Measurements from ENCODE around the gene PPP1R1B. TPM values are rescaled to one million over a fixed set of nuclear protein-coding genes. Genes with fewer than 3 reads are reported as not detected.

PPP1R1B gene
- total and polyA plus RNA-seq, 9 of the 15 experiments (the other 6 are each of a cell fraction or from before 2014, with no cell fraction given): 0.07 to 0.18 (median 0.10) TPM; not detected in 4

DNA sequence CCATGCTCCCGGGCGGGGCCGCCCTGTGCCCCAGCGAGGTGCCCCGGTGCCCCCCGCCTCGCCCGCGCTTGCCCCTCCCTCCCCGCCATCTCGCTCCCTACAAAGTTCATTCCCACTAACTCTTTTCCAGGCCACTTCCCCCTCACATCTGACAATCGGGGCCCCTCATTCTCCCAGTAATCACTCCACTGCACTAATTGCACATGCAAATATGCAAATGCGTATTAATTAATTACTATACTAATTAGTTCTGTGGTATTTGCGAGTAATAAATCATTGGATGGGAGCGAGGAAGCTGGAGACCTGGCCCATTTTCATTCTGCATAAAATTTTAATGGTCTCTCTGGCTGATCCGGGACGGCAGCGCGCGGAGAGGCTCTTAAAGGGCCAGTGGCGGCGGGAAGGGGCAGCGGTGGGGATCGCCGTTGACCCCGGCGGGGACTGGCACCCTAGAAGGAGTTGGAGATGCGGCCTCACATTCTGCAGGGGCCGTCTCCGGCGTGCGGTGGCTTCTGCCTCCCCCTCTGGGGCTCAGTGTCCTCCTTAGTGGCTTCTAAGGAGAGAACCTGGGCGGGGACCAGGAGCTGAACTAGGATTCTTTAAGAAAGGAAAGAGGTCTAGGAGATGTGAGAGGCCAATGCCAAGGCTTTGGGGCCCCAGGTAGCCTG lies 8.4 kb upstream of the PPP1R1B start:
- Histone ChIP-seq H3K9me3 (replicated peaks; ENCODE audit: control insufficient read depth, insufficient read depth, low read depth, low read length) (no peaks in the 10 kb centered on the region), H3K4me1 (replicated peaks in 1 of 2; ENCODE audit: control insufficient read depth in 2 of 2, insufficient read depth in 2 of 2, low read length in 2 of 2) (peaks cover 3 to 26% of the 10 kb centered on the region in 2 experiments; a peak in 3 of 5 replicates), H3K9ac (ENCODE audit: insufficient read depth in 1 of 2, low read depth in 2 of 2, low read length in 2 of 2) (peak overlapping the region in 1 of 2 experiments; percentile 70; a peak in 2 of 4 replicates), H3K79me2 (ENCODE audit: control insufficient read depth, insufficient read depth, low read length) (no peaks in the 10 kb centered on the region), H3K4me2 (ENCODE audit: insufficient read depth, low read length) (peak overlapping the region; percentile 50), H2AFZ (ENCODE audit: low read depth, low read length) (peak overlapping the region; percentile 49), H3K9me1 (ENCODE audit: control insufficient read depth, insufficient read depth, low read length) (no peaks in the 10 kb centered on the region), H3K27me3 (ENCODE audit: control insufficient read depth in 2 of 2, insufficient read depth in 2 of 2, low read length in 2 of 2) (peaks cover 6 to 41% of the 10 kb centered on the region in 2 experiments; a peak in 2 of 5 replicates), H3K36me3 (ENCODE audit: control insufficient read depth, insufficient read depth, low read length) (no peaks in the 10 kb centered on the region), H3K4me3 (peak overlapping the region; percentile 44), H3K27ac (ENCODE audit: extremely low read depth, low read depth, low read length) (no peak overlapping the region), H4K20me1 (replicated peaks; ENCODE audit: control insufficient read depth, insufficient read depth, low read length) (no peaks in the 10 kb centered on the region)
- CTCF ChIA-PET (ENCODE audit: low intra/inter-chr PET ratio): interaction anchor here (0.8 kb wide), 1 partner anchor 53 kb away, joined by 3 read pairs; no protein-coding TSS in a partner anchor
- ATAC-seq (no peak), FAIRE-seq (no peak), DNase-seq (ENCODE audit: extremely low read depth in 1 of 4, low spot score in 3 of 4) (peak in 1 of 4 experiments; percentile 24)
- 2% methylated on average over 23 of the region's 33 CpGs for WGBS (ENCODE audit: insufficient coverage, low coverage, missing lambda C conversion rate)
- no TSS peak for BruUV-seq (replicated peaks)
- intact Hi-C loops (cut with micrococcal nuclease) (loop anchor here (5.0 kb wide), 1 partner anchor 411 kb away; no protein-coding TSS in a partner anchor), in situ Hi-C loops (cut with MboI) (no loop called here)
- POLR2A ChIA-PET: interaction anchor here (0.5 to 1.6 kb wide), 4 partner anchors 47 to 540 kb away, joined by 3 to 7 read pairs (median 4); partner anchors contain the start of genes ERBB2 and TCAP
- TF ChIP-seq, protein P1, sequence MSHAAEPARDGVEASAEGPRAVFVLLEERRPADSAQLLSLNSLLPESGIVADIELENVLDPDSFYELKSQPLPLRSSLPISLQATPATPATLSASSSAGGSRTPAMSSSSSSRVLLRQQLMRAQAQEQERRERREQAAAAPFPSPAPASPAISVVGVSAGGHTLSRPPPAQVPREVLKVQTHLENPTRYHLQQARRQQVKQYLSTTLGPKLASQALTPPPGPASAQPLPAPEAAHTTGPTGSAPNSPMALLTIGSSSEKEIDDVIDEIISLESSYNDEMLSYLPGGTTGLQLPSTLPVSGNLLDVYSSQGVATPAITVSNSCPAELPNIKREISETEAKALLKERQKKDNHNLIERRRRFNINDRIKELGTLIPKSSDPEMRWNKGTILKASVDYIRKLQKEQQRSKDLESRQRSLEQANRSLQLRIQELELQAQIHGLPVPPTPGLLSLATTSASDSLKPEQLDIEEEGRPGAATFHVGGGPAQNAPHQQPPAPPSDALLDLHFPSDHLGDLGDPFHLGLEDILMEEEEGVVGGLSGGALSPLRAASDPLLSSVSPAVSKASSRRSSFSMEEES (CRISPR knock-in tag; IDR thresholded peaks at IDR 0.05): no peak
- 0 out of 2 replicates have a peak, but pooled peaks have one; percentile 5 for TF ChIP-seq ZNF766 (CRISPR knock-in tag; conservative IDR thresholded peaks at IDR 0.05)
- no peak for TF ChIP-seq NR2C1 (IDR thresholded peaks at IDR 0.05)
- TF ChIP-seq NR2C1 (tag; IDR thresholded peaks at IDR 0.05): no peak
- no peak for TF ChIP-seq ESRRB (CRISPR knock-in tag; IDR thresholded peaks at IDR 0.05; ENCODE audit: borderline replicate concordance)
- no peak for TF ChIP-seq KHSRP (IDR thresholded peaks at IDR 0.05)
- peak in 1 of 2 experiments; percentile 32; a peak in 1 of 4 replicates for TF ChIP-seq MAZ (CRISPR knock-in tag; conservative IDR thresholded peaks at IDR 0.05 in 1 of 2, IDR thresholded peaks at IDR 0.05 in 1 of 2)
- TF ChIP-seq DACH1 (IDR thresholded peaks at IDR 0.05; ENCODE audit: partially characterized antibody): peak; percentile 58
- TF ChIP-seq, protein P2, sequence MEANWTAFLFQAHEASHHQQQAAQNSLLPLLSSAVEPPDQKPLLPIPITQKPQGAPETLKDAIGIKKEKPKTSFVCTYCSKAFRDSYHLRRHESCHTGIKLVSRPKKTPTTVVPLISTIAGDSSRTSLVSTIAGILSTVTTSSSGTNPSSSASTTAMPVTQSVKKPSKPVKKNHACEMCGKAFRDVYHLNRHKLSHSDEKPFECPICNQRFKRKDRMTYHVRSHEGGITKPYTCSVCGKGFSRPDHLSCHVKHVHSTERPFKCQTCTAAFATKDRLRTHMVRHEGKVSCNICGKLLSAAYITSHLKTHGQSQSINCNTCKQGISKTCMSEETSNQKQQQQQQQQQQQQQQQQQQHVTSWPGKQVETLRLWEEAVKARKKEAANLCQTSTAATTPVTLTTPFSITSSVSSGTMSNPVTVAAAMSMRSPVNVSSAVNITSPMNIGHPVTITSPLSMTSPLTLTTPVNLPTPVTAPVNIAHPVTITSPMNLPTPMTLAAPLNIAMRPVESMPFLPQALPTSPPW (CRISPR knock-in tag; IDR thresholded peaks at IDR 0.05): peak; percentile 7; the same call in 1 of the 2 replicates
- TF ChIP-seq, protein P3, sequence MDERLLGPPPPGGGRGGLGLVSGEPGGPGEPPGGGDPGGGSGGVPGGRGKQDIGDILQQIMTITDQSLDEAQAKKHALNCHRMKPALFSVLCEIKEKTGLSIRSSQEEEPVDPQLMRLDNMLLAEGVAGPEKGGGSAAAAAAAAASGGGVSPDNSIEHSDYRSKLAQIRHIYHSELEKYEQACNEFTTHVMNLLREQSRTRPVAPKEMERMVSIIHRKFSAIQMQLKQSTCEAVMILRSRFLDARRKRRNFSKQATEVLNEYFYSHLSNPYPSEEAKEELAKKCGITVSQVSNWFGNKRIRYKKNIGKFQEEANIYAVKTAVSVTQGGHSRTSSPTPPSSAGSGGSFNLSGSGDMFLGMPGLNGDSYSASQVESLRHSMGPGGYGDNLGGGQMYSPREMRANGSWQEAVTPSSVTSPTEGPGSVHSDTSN (CRISPR knock-in tag; IDR thresholded peaks at IDR 0.05; ENCODE audit: low read depth): no peak
- TF ChIP-seq, protein P3 (tag; conservative IDR thresholded peaks at IDR 0.05; ENCODE audit: low read depth): 0 out of 2 replicates have a peak, but pooled peaks have one; percentile 9
- TF ChIP-seq POU5F1 (IDR thresholded peaks at IDR 0.05; ENCODE audit: borderline replicate concordance, low read depth, low read length, partially characterized antibody): no peak
- TF ChIP-seq ZNF134 (CRISPR knock-in tag; conservative IDR thresholded peaks at IDR 0.05): no peak
- TF ChIP-seq ZEB2 (IDR thresholded peaks at IDR 0.05): no peak
- TF ChIP-seq ZNF282 (CRISPR knock-in tag; IDR thresholded peaks at IDR 0.05): no peak
- TF ChIP-seq TAF1 (IDR thresholded peaks at IDR 0.05; ENCODE audit: control insufficient read depth, extremely low read depth, insufficient read depth, low read length, severe bottlenecking): no peak
